ENCODE data around the gene ESRP2.

- TF ChIP-seq CTCF (IDR thresholded peaks at IDR 0.05 in 4 of 5, conservative IDR thresholded peaks at IDR 0.05 in 1 of 5), result no peak
- TF ChIP-seq POLR2A (IDR thresholded peaks at IDR 0.05), result no peak
Observed at GRCh38 chr16:68269793-68270192, 33.9 kb upstream of the ESRP2 start.
